Astrocyte (in vitro differentiated cells and primary cell): ENCODE measurements around the gene TMEM123.

ENCODE experiments used
- EZH2 ChIP-seq: IDR thresholded peaks from 2 replicates; pipeline ENCODE4 v1.6.1; 2012; ENCODE audit warnings: mild to moderate bottlenecking, low read length, inconsistent platforms; ENCODE audit not compliant: insufficient read depth
- TF ChIP-seq, protein P1 (sequence below): IDR thresholded peaks from 2 replicates; pipeline ENCODE4 v1.5.1; 2011; ENCODE audit warnings: low read depth, mild to moderate bottlenecking, inconsistent platforms, low read length, moderate library complexity; ENCODE audit not compliant: insufficient read depth

GRCh38 chr11:102451041-102451680 is 1.4 kb downstream of the TMEM123 start:
- no peak for TF ChIP-seq EZH2
- TF ChIP-seq, protein P1, sequence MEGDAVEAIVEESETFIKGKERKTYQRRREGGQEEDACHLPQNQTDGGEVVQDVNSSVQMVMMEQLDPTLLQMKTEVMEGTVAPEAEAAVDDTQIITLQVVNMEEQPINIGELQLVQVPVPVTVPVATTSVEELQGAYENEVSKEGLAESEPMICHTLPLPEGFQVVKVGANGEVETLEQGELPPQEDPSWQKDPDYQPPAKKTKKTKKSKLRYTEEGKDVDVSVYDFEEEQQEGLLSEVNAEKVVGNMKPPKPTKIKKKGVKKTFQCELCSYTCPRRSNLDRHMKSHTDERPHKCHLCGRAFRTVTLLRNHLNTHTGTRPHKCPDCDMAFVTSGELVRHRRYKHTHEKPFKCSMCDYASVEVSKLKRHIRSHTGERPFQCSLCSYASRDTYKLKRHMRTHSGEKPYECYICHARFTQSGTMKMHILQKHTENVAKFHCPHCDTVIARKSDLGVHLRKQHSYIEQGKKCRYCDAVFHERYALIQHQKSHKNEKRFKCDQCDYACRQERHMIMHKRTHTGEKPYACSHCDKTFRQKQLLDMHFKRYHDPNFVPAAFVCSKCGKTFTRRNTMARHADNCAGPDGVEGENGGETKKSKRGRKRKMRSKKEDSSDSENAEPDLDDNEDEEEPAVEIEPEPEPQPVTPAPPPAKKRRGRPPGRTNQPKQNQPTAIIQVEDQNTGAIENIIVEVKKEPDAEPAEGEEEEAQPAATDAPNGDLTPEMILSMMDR: no peak
